HG03571 (cell line): ENCODE measurements around the gene PPP1R13B.

Experiments used
- ATAC-seq: cut with Tn5 transposase; IDR thresholded peaks from one replicate; pipeline ENCODE4 v1.9.1; 2021; ENCODE audit not compliant: unreplicated experiment

PPP1R13B gene

GRCh38 chr14:103836976-103837725, 10.2 kb downstream of the PPP1R13B start:
- no peak for ATAC-seq

- ATAC-seq = no peak
These were observed 12.4 kb downstream of the PPP1R13B start for GRCh38 chr14:103834956-103835355.

GRCh38 chr14:103833711-103834110, 13.7 kb downstream of the PPP1R13B start:
- no peak for ATAC-seq

GRCh38 chr14:103832046-103832445, 15.3 kb downstream of the PPP1R13B start:
- ATAC-seq = no peak

- no peak for ATAC-seq
These were observed 16.7 kb downstream of the PPP1R13B start for GRCh38 chr14:103830511-103831270.

- ATAC-seq = no peak
These were observed 18.9 kb downstream of the PPP1R13B start for GRCh38 chr14:103828315-103828967.

GRCh38 chr14:103825101-103825500, 22.3 kb downstream of the PPP1R13B start:
- no peak for ATAC-seq

GRCh38 chr14:103820908-103821307, 26.5 kb downstream of the PPP1R13B start:
- no peak for ATAC-seq

GRCh38 chr14:103820382-103820781, 27.0 kb downstream of the PPP1R13B start:
- ATAC-seq = no peak

- ATAC-seq = no peak
These were observed 27.7 kb downstream of the PPP1R13B start for GRCh38 chr14:103819503-103820307.

GRCh38 chr14:103818870-103819269, 28.5 kb downstream of the PPP1R13B start:
- ATAC-seq = no peak

GRCh38 chr14:103818422-103818821, 29.0 kb downstream of the PPP1R13B start:
- no peak for ATAC-seq

- no peak for ATAC-seq
These were observed 29.8 kb downstream of the PPP1R13B start for GRCh38 chr14:103817595-103817994.

- no peak for ATAC-seq
These were observed 30.4 kb downstream of the PPP1R13B start for GRCh38 chr14:103816991-103817390.

GRCh38 chr14:103815253-103815652, 32.1 kb downstream of the PPP1R13B start:
- no peak for ATAC-seq

- no peak for ATAC-seq
These were observed 36.2 kb downstream of the PPP1R13B start for GRCh38 chr14:103811189-103811588.

GRCh38 chr14:103808403-103809001, 38.9 kb downstream of the PPP1R13B start:
- ATAC-seq = no peak

- ATAC-seq = peak; percentile 56
These were observed 40.6 kb downstream of the PPP1R13B start for GRCh38 chr14:103806805-103807204.

GRCh38 chr14:103805708-103806107, 41.7 kb downstream of the PPP1R13B start:
- ATAC-seq = no peak

- ATAC-seq = no peak
These were observed 43.7 kb downstream of the PPP1R13B start for GRCh38 chr14:103803661-103804060.

- no peak for ATAC-seq
These were observed 45.0 kb downstream of the PPP1R13B start for GRCh38 chr14:103802356-103802755.
